Caki2 (cell line): Measurements from ENCODE around the gene REM2. TPM values are rescaled to one million over a fixed set of nuclear protein-coding genes. Genes with fewer than 3 reads are reported as not detected.

Experiments
- DNase-seq: peaks from one replicate; pipeline ENCODE4 v3.0.0-alpha.2; 2015; ENCODE audit warnings: low read depth
- in situ Hi-C: cut with HindIII; loops from 2 replicates; pipeline ENCODE4 v1.10.0; 2016; ENCODE audit warnings: low sequenced_read_pairs, low pct_unique_long_range_greater_than_20kb, mixed read lengths
- total RNA-seq: library from RNA; depleted of rRNA; stranded (reverse); fragments of >200 nt; shearing (Covaris generic); gene quantifications from 2 replicates; pipeline ENCODE4 v1.2.3, GENCODE V29; 2014; ENCODE audit warnings: low replicate concordance; rRNA removed

The REM2 gene, protein sequence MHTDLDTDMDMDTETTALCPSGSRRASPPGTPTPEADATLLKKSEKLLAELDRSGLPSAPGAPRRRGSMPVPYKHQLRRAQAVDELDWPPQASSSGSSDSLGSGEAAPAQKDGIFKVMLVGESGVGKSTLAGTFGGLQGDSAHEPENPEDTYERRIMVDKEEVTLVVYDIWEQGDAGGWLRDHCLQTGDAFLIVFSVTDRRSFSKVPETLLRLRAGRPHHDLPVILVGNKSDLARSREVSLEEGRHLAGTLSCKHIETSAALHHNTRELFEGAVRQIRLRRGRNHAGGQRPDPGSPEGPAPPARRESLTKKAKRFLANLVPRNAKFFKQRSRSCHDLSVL
- not detected in 2 replicates for total RNA-seq

DNA sequence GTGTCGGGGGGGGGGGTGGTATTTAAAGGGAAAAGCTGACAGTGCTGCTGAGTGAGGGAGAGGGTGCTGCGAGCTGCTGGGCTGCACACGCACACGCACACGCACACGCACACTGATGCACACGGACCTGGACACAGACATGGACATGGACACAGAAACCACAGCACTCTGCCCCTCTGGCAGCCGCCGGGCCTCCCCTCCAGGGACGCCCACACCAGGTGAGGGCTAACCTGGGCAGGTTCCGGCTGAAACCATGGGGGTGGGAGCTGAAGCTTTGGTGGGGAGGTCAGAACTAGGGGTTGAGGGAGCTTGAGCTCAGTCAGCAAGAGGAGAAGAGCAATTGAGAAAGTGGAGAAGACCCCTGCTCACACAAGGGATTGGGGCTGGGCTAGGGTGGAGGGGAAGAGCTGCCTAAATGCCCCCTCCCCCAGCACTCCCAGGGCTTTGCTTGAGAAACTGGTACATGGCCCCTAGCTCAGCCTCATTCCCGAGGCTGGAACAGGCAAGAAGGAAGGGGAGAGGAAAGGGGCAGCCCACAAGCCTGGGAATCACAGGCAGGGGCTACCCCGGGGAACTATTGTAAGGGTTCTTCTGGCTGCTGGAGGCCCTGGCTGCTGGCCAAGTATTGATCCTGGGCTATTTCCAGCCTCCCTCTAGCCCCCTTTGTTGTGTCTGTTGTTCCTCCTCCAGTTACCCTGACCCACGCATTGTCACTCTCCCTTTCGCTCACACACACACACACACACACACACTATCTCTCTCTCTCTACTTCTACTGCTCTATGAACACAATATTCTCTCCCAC lies at the start of gene REM2:
Gene REM2, plus strand, starts transcription at position 50 of the 804 bp plus-strand sequence. Its CDS starts 66 bp downstream, at position 116.
- in situ Hi-C loops: no loop called here
- no peak for DNase-seq

DNA sequence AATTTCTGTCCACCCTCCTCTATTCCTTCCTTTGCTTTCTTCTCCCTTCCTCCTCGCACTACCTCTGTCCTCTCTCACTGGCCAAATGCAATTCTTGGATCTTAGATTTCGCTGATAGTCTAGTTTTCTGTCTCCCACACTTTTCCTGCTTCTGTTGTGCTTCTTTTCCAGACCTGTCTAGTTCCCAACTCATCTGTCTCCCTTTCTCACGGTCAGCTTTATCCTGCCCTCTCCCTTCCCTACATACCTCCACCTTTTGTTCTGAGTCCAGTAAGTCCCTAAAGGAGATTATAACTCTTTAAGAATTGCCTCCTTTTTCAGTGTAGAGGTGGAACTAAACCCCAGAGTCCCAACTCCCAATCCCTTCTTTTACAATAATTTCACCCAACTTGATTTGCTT lies 47.5 kb upstream of the REM2 start:
- no peak for DNase-seq
- in situ Hi-C loops: no loop called here

DNA sequence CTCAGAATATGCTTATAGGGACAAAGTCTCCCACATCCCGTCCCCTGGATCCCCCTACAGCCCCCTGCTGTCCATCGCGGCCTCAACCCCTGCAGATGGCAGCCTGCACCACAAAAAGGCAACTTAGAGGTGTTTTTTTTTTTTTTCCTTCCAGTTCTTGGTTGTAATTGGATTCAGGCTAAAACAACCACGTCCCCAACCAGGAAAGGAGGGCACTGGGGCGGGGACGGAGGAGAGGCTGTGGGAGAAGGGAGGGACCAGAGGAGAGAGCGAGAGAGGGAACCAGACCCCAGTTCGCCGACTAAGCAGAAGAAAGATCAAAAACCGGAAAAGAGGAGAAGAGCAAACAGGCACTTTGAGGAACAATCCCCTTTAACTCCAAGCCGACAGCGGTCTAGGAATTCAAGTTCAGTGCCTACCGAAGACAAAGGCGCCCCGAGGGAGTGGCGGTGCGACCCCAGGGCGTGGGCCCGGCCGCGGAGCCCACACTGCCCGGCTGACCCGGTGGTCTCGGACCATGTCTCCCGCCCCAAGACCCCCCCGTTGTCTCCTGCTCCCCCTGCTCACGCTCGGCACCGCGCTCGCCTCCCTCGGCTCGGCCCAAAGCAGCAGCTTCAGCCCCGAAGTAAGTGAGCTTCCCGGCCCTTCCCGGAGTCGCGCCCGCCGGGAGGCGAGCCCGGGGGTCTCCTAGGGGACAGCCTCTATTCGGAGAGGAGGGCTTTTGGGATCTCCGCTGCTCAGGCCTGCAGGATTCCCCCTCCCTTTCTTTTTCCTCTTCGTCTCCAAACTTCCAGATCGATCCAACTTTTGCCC lies 46.5 kb upstream of the REM2 start, which contains the start of gene MMP14:
Gene MMP14, plus strand, starts transcription at position 285 of the 813 bp plus-strand sequence. Its CDS starts 233 bp downstream, at position 518.
- DNase-seq: no peak

DNA sequence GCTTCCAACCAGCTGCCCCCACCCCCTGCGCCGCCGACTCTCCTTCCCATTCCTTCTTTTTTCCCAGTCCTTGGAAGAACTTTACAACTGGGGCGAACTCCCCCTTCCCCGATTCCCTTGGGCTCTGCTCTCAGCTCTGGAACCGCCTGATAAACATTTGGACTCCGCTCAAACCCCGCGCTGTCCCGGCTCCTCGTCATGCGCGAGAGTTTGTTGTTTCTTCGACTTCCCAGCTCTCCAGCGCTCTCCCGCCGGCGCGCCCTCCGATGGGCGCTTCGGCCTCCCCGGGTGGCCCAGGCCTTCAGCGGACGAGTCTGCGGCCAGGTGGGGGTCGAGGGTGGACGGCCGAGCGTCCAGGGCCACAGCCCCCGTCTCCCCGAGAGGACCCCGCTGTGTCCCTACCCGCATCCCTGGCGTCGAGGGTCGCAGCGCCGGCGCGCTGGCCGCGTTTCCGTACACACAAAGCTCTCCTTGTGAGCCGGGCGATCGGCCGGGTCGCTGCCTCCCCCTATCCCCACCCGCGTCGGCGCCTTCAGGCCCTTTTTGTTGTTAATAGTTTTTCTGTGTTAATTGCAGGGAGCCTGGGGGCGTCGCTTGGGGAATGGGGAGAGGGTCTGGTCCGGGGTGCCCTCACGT lies 45.8 kb upstream of the REM2 start:
- no peak for DNase-seq
- in situ Hi-C loops: no loop called here

More for the DNA sequence above, 46.5 kb upstream of the REM2 start, which contains the start of gene MMP14:
- in situ Hi-C loops: no loop called here

DNA sequence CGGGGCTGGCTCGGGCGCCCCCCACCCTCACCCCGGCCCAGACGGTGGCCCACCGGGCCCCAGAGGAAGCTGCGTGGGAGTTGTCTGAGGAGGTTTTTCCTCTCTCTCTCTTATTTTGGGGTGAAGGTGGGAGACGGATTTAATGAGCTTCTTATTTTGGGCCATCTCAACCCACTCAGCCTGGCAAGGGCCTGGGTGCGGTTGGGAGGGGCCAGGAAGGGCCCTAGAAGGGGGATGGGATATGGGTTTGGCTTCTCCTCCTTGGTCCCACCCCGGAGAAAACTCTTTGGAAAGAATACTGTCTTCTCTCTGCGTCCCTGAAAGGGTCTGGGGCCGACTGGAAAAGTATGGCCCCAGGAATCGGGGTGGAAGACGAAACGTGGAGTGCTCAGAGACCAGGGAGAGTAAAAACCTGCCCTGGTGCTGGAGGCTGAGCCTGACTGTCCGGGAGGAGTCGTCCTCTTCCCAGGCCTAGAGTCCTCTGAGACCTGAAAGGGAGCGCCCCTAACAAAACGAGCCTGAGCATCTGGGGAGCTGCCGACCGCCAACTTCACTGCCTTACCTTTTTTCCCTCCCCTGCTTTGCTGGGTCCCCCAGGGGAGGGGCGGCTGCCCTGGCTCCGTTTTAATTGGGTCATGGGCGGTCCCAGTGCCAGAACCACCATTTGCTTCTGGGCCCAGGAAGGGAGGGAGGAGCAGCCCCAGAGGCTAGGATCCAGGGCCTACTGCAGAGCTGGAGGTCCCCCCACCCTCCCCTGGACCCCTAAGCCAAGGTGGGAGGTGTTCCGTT lies 45.1 kb upstream of the REM2 start:
- in situ Hi-C loops: no loop called here
- DNase-seq: no peak

DNA sequence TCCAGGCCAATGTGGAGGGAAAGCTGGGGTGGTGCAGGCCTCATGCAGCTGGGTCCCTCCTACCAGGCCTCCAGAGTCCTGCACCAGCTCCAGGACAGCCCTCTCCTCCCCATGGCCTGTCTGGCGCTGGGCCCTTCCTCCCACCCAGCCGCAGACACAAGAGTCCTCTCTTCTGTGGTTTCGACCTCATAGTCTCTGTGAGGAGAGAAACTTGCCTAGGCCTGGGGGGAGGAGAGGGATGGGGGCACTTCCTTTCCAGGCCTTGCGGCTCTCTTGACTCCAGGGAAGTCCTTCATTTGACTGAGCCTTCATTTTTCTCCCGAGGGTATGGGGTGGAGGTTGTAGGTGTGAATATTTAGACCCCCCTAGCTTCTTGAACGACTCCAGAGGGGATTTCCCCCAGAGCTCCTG lies 44.4 kb upstream of the REM2 start:
- in situ Hi-C loops: no loop called here

DNA sequence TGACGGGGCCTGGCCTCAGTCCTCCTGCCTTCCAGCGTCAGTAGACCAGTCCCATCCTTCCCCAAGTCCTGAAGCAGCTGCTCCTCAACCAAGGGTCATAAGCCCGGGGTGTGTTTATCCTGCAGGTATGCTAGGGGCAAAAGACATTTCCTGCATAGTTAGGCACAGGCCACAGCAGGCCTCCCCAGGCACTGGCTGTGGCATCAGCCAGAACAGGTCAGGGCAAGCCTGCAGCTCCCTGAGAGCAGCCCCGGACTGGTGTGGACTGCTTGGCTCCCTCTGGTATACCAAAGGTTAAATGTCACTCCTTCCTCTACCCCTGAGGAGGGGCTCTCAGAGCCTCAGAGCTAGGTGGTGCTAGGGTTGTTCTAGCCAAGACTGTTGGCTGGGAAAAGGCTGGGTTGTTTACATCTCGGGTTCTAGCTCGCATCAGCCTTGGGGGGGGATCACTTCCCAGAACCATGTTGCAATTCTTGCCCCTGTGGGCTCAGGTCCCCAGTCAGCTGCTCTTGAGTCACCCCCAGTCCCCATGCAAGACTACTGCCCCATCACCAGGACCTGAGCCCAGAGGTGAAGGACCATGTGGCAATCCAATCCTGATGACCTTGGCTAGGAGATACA lies 43.8 kb upstream of the REM2 start:
- DNase-seq: no peak
- in situ Hi-C loops: no loop called here

More for the DNA sequence above, 44.4 kb upstream of the REM2 start:
- no peak for DNase-seq

DNA sequence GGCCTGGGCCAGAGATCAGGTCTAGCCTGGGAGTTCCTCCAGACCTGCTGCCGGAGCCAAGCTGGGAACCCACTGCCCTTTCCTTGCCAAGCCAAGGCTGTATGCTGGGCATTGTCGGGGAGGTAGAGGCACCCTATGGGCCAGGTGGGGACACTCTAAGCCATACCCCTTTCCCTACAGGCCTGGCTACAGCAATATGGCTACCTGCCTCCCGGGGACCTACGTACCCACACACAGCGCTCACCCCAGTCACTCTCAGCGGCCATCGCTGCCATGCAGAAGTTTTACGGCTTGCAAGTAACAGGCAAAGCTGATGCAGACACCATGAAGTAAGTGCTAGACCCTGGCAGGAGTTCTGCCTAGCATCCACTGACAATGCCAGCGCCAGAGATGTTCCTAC lies 41.7 kb upstream of the REM2 start:
- DNase-seq: no peak
- in situ Hi-C loops: no loop called here

DNA sequence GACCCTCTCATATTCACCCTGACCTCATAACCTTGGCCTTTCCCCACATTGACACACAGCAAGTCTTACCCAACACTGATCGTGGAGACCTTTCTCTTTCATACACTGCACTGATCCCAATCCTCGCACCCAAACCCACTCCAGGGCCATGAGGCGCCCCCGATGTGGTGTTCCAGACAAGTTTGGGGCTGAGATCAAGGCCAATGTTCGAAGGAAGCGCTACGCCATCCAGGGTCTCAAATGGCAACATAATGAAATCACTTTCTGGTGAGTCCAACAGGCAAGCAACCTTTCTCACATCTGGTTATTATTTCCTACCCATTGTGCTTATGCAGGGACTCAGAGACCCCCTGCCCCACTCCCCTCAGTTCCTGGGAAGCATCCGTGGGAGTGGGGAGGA lies 41.3 kb upstream of the REM2 start:
- DNase-seq: no peak
- in situ Hi-C loops: no loop called here

DNA sequence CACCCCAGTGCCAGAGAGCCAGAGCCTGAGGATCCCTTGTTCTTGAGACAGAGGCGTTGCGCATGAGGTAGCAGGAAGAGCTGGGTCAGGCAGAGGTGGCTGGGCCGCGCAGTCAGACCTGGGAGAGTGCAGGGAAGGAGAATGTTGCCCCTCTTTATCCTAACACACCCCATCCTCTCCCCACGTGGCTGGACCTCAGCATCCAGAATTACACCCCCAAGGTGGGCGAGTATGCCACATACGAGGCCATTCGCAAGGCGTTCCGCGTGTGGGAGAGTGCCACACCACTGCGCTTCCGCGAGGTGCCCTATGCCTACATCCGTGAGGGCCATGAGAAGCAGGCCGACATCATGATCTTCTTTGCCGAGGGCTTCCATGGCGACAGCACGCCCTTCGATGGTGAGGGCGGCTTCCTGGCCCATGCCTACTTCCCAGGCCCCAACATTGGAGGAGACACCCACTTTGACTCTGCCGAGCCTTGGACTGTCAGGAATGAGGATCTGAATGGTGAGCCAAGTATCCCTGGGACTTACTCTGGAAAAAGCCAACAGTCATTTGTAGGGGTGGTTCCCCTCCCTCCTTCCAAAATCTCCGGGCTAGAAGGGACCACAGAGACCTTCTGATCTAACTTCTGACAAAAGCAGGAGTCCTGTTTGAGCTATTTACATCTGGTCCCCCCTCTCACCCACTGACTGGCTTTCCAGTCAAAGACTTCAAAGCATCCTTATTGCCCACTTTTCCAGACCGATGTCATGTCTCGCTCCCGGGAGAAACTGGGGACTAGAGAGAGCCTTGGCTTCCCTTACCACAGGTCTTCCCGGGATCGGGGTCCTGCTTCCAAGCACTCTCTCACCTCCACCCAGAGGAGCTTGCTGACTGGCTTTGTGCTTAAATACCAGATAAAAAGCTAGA lies 40.6 kb upstream of the REM2 start:
- DNase-seq: no peak
- in situ Hi-C loops: no loop called here

DNA sequence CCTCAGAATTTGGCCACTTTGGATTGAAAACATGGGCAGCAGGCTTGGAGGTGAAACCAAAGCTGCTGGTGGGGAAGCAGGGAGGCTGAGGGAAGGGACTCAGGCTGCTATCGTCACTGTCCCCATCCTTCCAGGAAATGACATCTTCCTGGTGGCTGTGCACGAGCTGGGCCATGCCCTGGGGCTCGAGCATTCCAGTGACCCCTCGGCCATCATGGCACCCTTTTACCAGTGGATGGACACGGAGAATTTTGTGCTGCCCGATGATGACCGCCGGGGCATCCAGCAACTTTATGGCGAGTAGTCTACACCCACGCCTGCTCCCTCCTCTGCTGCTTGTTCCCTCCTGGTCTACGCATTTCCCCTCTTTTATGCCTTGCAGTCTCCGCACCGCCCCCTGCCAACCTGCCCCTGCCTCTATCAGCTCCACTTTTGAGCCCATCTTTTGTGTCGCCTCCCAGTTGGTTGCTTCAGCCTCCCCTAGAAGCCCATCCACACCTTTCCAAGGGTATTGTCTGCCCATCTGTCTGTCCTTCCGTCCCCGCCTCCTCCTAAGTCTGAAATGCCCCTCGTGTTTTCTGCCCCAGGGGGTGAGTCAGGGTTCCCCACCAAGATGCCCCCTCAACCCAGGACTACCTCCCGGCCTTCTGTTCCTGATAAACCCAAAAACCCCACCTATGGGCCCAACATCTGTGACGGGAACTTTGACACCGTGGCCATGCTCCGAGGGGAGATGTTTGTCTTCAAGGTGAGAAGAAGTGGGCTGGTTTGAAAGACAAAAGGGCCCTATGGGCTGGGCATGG lies 39.7 kb upstream of the REM2 start:
- in situ Hi-C loops: no loop called here
- no peak for DNase-seq

DNA sequence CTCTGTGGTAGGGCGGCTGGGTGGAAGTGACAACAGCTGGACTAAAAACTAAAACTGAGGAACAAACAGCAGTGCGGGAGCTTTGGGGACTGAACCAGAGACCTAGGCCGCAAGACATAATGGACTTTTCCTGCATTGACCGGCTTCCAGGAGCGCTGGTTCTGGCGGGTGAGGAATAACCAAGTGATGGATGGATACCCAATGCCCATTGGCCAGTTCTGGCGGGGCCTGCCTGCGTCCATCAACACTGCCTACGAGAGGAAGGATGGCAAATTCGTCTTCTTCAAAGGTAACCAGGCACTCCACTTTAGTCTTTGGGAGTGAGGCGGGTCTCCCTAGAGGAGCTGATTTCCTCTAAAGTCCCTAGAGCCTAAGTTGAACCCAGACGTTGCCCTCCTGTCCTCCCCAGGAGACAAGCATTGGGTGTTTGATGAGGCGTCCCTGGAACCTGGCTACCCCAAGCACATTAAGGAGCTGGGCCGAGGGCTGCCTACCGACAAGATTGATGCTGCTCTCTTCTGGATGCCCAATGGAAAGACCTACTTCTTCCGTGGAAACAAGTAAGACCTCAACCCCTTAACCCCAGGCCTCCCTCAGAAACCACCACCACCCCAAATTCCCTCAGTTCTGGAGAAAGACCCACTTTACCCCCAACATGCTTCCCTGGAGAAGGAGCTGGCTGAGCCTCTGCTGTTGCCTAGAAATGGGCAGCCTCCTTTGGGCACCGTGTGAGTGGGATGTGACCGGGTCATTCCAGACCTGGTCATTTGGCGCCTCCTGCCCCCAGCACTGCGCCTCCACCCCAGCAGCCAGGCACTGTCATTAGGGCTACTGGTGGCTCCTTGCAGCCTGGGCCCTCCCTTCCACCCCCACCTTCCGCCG lies 38.6 kb upstream of the REM2 start:
- in situ Hi-C loops: no loop called here
- DNase-seq: no peak

DNA sequence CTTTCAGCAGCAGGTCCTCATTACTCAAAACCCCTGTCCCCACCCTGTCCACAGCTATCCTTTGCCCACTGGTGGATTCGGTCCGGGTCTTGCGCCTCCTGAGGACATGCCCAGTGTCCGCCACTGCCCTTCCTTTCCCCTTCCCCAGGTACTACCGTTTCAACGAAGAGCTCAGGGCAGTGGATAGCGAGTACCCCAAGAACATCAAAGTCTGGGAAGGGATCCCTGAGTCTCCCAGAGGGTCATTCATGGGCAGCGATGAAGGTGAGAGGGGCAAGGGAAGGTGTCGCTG lies 38.0 kb upstream of the REM2 start:
- no peak for DNase-seq
- in situ Hi-C loops: no loop called here

DNA sequence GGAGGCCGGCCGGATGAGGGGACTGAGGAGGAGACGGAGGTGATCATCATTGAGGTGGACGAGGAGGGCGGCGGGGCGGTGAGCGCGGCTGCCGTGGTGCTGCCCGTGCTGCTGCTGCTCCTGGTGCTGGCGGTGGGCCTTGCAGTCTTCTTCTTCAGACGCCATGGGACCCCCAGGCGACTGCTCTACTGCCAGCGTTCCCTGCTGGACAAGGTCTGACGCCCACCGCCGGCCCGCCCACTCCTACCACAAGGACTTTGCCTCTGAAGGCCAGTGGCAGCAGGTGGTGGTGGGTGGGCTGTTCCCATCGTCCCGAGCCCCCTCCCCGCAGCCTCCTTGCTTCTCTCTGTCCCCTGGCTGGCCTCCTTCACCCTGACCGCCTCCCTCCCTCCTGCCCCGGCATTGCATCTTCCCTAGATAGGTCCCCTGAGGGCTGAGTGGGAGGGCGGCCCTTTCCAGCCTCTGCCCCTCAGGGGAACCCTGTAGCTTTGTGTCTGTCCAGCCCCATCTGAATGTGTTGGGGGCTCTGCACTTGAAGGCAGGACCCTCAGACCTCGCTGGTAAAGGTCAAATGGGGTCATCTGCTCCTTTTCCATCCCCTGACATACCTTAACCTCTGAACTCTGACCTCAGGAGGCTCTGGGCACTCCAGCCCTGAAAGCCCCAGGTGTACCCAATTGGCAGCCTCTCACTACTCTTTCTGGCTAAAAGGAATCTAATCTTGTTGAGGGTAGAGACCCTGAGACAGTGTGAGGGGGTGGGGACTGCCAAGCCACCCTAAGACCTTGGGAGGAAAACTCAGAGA lies 37.0 kb upstream of the REM2 start:
- DNase-seq: no peak
- in situ Hi-C loops: no loop called here
